Fibroblast of lung (primary cell): Measurements from ENCODE around the gene WWP2. TPM values are rescaled to one million over a fixed set of nuclear protein-coding genes. Genes with fewer than 3 reads are reported as not detected.
"Not testable (repeated sequence)": the region's sequence is repeated elsewhere in the genome, so short reads cannot be mapped to it uniquely, and the experiment has no call there.

ENCODE experiments used
- DNase-seq, 2 donors: peaks; one replicate each; pipeline versions ENCODE4 v3.0.0 to v3.0.0-alpha.2; 2010; ENCODE audit warnings: low read depth in 2 of 2
- H2AFZ ChIP-seq: 2 replicates; pipeline ENCODE4 v1.5.1; 2012; ENCODE audit warnings: low read length, control low read depth, inconsistent platforms
- H3K27ac ChIP-seq: 2 replicates; pipeline ENCODE4 v1.5.1; 2011; ENCODE audit warnings: low read length, control low read depth; ENCODE audit not compliant: insufficient read depth
- H3K27me3 ChIP-seq: 2 replicates; pipeline ENCODE4 v1.5.1; 2011; ENCODE audit warnings: mild to moderate bottlenecking, low read length; ENCODE audit not compliant: control insufficient read depth, insufficient read depth
- H3K36me3 ChIP-seq: 2 replicates; pipeline ENCODE4 v1.5.1; 2011; ENCODE audit warnings: low read length; ENCODE audit not compliant: control insufficient read depth, insufficient read depth
- H3K4me1 ChIP-seq: 2 replicates; pipeline ENCODE4 v1.5.1; 2011; ENCODE audit warnings: low read length; ENCODE audit not compliant: control insufficient read depth, insufficient read depth; ENCODE audit errors: extremely low read depth
- H3K4me2 ChIP-seq: 2 replicates; pipeline ENCODE4 v1.5.1; 2011; ENCODE audit warnings: low read length, control low read depth; ENCODE audit not compliant: insufficient read depth; ENCODE audit errors: extremely low read depth
- H3K4me3 ChIP-seq, 4 experiments: fragments of 200-600 bp in 1 of 4; sonication (generic) in 1 of 4; replicated peaks in 1 of 4; 2 replicates each; pipeline ENCODE4 v1.5.1; 2011 to 2016; ENCODE audit warnings: low read length in 4 of 4, low read depth in 3 of 4, mild to moderate bottlenecking in 3 of 4, control low read depth in 2 of 4, inconsistent platforms in 1 of 4, mixed read lengths in 1 of 4; ENCODE audit not compliant: insufficient read depth in 1 of 4; ENCODE audit errors: control extremely low read depth in 1 of 4
- H3K79me2 ChIP-seq: 2 replicates; pipeline ENCODE4 v1.5.1; 2012; ENCODE audit warnings: mild to moderate bottlenecking, low read length, inconsistent platforms; ENCODE audit not compliant: control insufficient read depth, insufficient read depth
- H3K9ac ChIP-seq: 2 replicates; pipeline ENCODE4 v1.5.1; 2011; ENCODE audit warnings: mild to moderate bottlenecking, low read length, control low read depth; ENCODE audit not compliant: insufficient read depth
- H3K9me3 ChIP-seq: 2 replicates; pipeline ENCODE4 v1.5.1; 2012; ENCODE audit warnings: low read depth, low read length; ENCODE audit not compliant: control insufficient read depth, insufficient read depth
- H4K20me1 ChIP-seq: 2 replicates; pipeline ENCODE4 v1.5.1; 2011; ENCODE audit warnings: low read length; ENCODE audit not compliant: control insufficient read depth, insufficient read depth; ENCODE audit errors: extremely low read depth
- EZH2 ChIP-seq: IDR thresholded peaks from 2 replicates; pipeline ENCODE4 v1.5.1; 2012; ENCODE audit warnings: low read length, control low read depth, mild to moderate bottlenecking; ENCODE audit errors: missing control alignments
- polyA plus RNA-seq, 2 donors: library from polyadenylated mRNA; depleted of rRNA in 1 of 2; stranded (reverse) in 1 of 2; unstranded in 1 of 2; fragments of >200 nt; gene quantifications; 2 replicates each; pipeline ENCODE4 v1.2.1, GENCODE V29; 2011 to 2012; ENCODE audit warnings: missing spikeins in 1 of 2
- total RNA-seq: library from RNA; depleted of rRNA; stranded (reverse); fragments of >200 nt; gene quantifications from 2 replicates; pipeline ENCODE4 v1.2.1, GENCODE V29; 2014
- TF ChIP-seq, protein P1 (sequence below), 2 donors: IDR thresholded peaks in 1 of 2; conservative IDR thresholded peaks in 1 of 2; 1 replicate in 1 of 2; 2 replicates in 1 of 2; pipeline ENCODE4 v1.5.1; 2011 to 2012; ENCODE audit warnings: low read length in 2 of 2, control low read depth in 1 of 2, inconsistent platforms in 1 of 2, low read depth in 1 of 2, mild to moderate bottlenecking in 1 of 2

WWP2 gene
- total and polyA plus RNA-seq, 2 donors (not counting 1 experiment from before 2014, with no cell fraction given): 16.3 to 28.5 TPM

- no peaks in the 10 kb centered on the region for H3K79me2 ChIP-seq
- H3K4me3 ChIP-seq: no peak overlapping the region
- no peak overlapping the region for H2AFZ ChIP-seq
- peaks cover 19% of the 10 kb centered on the region for H3K36me3 ChIP-seq
- H3K9me3 ChIP-seq: no peaks in the 10 kb centered on the region
- H3K27me3 ChIP-seq: no peaks in the 10 kb centered on the region
- H3K27ac ChIP-seq: no peak overlapping the region
- no peaks in the 10 kb centered on the region for H3K4me1 ChIP-seq
- no peaks in the 10 kb centered on the region for H4K20me1 ChIP-seq
- peak in 1 of 2 donors; percentile 37 for DNase-seq
- H3K9ac ChIP-seq: no peak overlapping the region
- H3K4me2 ChIP-seq: no peak overlapping the region
- TF ChIP-seq, protein P1, sequence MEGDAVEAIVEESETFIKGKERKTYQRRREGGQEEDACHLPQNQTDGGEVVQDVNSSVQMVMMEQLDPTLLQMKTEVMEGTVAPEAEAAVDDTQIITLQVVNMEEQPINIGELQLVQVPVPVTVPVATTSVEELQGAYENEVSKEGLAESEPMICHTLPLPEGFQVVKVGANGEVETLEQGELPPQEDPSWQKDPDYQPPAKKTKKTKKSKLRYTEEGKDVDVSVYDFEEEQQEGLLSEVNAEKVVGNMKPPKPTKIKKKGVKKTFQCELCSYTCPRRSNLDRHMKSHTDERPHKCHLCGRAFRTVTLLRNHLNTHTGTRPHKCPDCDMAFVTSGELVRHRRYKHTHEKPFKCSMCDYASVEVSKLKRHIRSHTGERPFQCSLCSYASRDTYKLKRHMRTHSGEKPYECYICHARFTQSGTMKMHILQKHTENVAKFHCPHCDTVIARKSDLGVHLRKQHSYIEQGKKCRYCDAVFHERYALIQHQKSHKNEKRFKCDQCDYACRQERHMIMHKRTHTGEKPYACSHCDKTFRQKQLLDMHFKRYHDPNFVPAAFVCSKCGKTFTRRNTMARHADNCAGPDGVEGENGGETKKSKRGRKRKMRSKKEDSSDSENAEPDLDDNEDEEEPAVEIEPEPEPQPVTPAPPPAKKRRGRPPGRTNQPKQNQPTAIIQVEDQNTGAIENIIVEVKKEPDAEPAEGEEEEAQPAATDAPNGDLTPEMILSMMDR (conservative IDR thresholded peaks at IDR 0.05 in 1 of 2, IDR thresholded peaks at IDR 0.05 in 1 of 2; ENCODE audit: low read depth in 1 of 2, low read length in 2 of 2): no peak
These were observed 179.3 kb downstream of the WWP2 start for GRCh38 chr16:69941251-69942098.

DNA sequence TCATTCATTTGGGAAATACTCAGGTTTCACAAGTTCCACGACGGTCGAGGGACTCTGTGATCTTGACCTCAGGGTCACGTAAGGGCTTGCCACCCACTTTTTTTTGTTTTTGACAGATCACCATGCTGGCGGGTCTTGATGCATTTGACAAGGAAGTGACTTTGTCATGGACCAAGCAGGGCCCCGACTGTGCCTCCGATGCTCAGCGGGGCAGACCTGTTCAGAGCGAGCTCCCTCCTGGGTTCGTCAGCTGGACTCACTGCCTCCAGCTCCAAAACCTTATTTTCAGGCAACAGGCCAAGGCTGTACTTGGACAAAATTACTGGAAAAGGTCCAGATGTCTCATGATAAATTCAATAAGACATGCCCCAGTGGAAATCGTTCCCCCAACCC is 180.0 kb downstream of the WWP2 start:
- no peaks in the 10 kb centered on the region for H3K27me3 ChIP-seq
- H3K4me3 ChIP-seq: no peak overlapping the region
- no peaks in the 10 kb centered on the region for H4K20me1 ChIP-seq
- peaks cover 15% of the 10 kb centered on the region for H3K36me3 ChIP-seq
- H3K4me1 ChIP-seq: no peaks in the 10 kb centered on the region
- H3K27ac ChIP-seq: no peak overlapping the region
- no peaks in the 10 kb centered on the region for H3K9me3 ChIP-seq
- no peak for DNase-seq
- no peak overlapping the region for H3K4me2 ChIP-seq
- TF ChIP-seq EZH2: no peak
- TF ChIP-seq, protein P1 (conservative IDR thresholded peaks at IDR 0.05 in 1 of 2, IDR thresholded peaks at IDR 0.05 in 1 of 2; ENCODE audit: low read depth in 1 of 2, low read length in 2 of 2): no peak
- no peak overlapping the region for H3K9ac ChIP-seq
- no peaks in the 10 kb centered on the region for H3K79me2 ChIP-seq
- H2AFZ ChIP-seq: no peak overlapping the region

- H3K27ac ChIP-seq: no peak overlapping the region
- H3K79me2 ChIP-seq: no peaks in the 10 kb centered on the region
- H3K9me3 ChIP-seq: no peaks in the 10 kb centered on the region
- no peak overlapping the region for H3K4me3 ChIP-seq
- H3K27me3 ChIP-seq: no peaks in the 10 kb centered on the region
- peaks cover 10% of the 10 kb centered on the region for H3K36me3 ChIP-seq
- no peak overlapping the region for H3K9ac ChIP-seq
- DNase-seq: no peak
- no peak overlapping the region for H2AFZ ChIP-seq
- H3K4me2 ChIP-seq: no peak overlapping the region
- no peaks in the 10 kb centered on the region for H3K4me1 ChIP-seq
- no peak for TF ChIP-seq EZH2
- TF ChIP-seq, protein P1 (conservative IDR thresholded peaks at IDR 0.05 in 1 of 2, IDR thresholded peaks at IDR 0.05 in 1 of 2; ENCODE audit: low read depth in 1 of 2, low read length in 2 of 2): no peak
- no peaks in the 10 kb centered on the region for H4K20me1 ChIP-seq
These were observed 180.6 kb downstream of the WWP2 start for GRCh38 chr16:69942627-69943170.

GRCh38 chr16:69943241-69944036 is 181.3 kb downstream of the WWP2 start:
- H3K9me3 ChIP-seq, H3K4me1 ChIP-seq, H3K79me2 ChIP-seq, H2AFZ ChIP-seq, H3K9ac ChIP-seq, H3K27me3 ChIP-seq, H3K4me2 ChIP-seq, H3K27ac ChIP-seq, H3K4me3 ChIP-seq, H3K36me3 ChIP-seq, H4K20me1 ChIP-seq, DNase-seq: not testable (repeated sequence)
